ENCODE data around the gene SLC6A6.

SLC6A6 gene

GRCh38 chr3:14494279-14494972 is 92.0 kb downstream of the SLC6A6 start:
- no peak for TF ChIP-seq GATA2 (IDR thresholded peaks at IDR 0.05; ENCODE audit: low read depth, low read length)
- no peak for TF ChIP-seq GATA3 (IDR thresholded peaks at IDR 0.05; ENCODE audit: low read depth, low read length)

DNA sequence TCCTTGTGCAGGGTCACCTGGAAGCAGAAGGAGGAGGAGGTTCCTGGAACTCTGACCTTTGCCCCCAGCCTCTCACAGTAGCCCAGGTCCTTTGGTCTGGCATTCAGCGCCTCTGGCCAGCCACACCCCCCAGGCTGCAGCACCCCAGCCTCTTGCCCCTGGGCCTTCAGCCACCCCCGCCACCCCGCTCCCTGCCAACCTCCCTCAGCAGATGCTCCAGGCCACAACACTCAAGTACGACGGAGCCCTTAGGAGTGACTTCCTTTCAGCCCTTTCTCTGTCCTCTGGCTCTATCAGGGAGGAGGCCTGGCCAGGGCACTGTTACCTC is 92.5 kb downstream of the SLC6A6 start:
- TF ChIP-seq GATA2 (IDR thresholded peaks at IDR 0.05; ENCODE audit: low read depth, low read length), result no peak
- TF ChIP-seq GATA3 (IDR thresholded peaks at IDR 0.05; ENCODE audit: low read depth, low read length), result no peak

- no peak for TF ChIP-seq GATA2 (IDR thresholded peaks at IDR 0.05; ENCODE audit: low read depth, low read length)
- TF ChIP-seq GATA3 (IDR thresholded peaks at IDR 0.05; ENCODE audit: low read depth, low read length), result no peak
Observed at GRCh38 chr3:14496351-14496750, 93.9 kb downstream of the SLC6A6 start.

DNA sequence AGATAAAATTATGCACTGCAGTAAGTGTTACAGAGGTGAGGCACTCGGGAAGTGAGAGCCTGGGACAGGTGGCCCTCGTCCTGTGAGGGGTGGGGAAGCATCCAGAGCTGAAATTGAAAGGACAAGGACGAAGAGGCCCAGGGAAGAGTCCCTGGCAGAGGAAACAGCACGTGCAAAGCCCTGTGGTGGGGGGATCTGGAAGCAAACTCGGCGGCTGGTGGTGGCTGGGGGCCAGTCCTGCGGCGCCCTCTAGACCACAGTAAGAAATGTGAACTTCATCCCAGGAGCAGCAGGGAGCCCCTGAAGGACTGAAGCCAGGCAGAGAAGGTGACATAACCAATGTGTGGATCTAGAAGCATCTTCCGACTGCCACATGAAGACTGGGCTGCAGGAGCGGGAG is 94.9 kb downstream of the SLC6A6 start:
- TF ChIP-seq GATA2 (IDR thresholded peaks at IDR 0.05; ENCODE audit: low read depth, low read length), result no peak
- no peak for TF ChIP-seq GATA3 (IDR thresholded peaks at IDR 0.05; ENCODE audit: low read depth, low read length)

- no peak for TF ChIP-seq GATA3 (IDR thresholded peaks at IDR 0.05; ENCODE audit: low read depth, low read length)
- TF ChIP-seq GATA2 (IDR thresholded peaks at IDR 0.05; ENCODE audit: low read depth, low read length), result no peak
Observed at GRCh38 chr3:14502472-14502871, 100.1 kb downstream of the SLC6A6 start.

DNA sequence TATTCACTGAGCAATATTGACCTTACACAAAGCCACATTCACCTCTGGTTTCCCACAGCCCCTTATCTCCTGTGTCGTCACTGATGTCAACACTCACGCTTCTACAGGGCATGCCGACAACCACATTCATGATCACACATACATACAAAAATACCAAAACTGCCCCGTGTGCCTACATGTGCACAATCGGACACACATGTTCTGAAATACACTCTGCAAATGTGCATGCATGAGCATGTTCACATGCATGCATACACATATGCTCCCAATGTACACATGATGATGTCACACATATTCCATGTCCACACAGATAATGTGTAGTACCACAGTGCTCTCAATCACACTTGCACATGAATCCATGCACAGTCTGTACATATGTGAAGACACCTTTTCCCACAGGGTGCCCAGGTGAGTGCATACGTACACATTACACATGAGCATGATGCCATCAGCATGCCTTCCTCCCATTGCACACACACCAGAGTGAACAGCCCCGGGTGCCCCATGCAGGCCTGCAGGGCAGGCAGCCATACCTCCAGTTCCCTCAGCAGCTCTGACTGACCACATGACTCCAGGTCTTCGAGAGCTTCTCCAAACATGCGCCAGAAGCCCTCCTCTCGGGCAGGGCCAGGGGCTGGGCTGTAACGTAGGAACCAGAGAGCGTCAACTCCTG is 100.8 kb downstream of the SLC6A6 start:
- TF ChIP-seq GATA2 (IDR thresholded peaks at IDR 0.05; ENCODE audit: low read depth, low read length), result no peak
- TF ChIP-seq GATA3 (IDR thresholded peaks at IDR 0.05; ENCODE audit: low read depth, low read length), result no peak

DNA sequence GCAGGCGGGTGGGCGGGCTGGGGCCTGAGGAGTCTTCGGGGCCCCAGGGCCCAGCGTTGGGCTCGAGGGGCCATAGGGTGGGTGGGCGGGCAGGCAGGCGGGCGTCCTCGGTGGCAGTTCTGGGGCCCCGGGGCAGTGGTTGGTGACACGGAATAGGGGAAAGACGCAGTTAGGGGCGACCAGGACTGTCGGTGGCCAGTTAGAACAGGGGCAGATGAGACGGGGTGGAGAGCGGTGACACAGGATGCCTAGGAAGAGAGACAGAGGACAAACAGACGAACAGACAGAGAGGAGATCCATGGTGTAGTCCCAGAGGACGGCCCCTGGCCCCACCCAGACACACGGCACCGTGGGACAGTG is 101.3 kb downstream of the SLC6A6 start:
- TF ChIP-seq GATA2 (IDR thresholded peaks at IDR 0.05; ENCODE audit: low read depth, low read length) (no peak), GATA3 (IDR thresholded peaks at IDR 0.05; ENCODE audit: low read depth, low read length) (no peak)

- no peak for TF ChIP-seq GATA2 (IDR thresholded peaks at IDR 0.05; ENCODE audit: low read depth, low read length)
- no peak for TF ChIP-seq GATA3 (IDR thresholded peaks at IDR 0.05; ENCODE audit: low read depth, low read length)
Observed at GRCh38 chr3:14505001-14505802, 102.8 kb downstream of the SLC6A6 start.

- no peak for TF ChIP-seq GATA3 (IDR thresholded peaks at IDR 0.05; ENCODE audit: low read depth, low read length)
- TF ChIP-seq GATA2 (IDR thresholded peaks at IDR 0.05; ENCODE audit: low read depth, low read length), result no peak
Observed at GRCh38 chr3:14505803-14506500, 103.5 kb downstream of the SLC6A6 start.

DNA sequence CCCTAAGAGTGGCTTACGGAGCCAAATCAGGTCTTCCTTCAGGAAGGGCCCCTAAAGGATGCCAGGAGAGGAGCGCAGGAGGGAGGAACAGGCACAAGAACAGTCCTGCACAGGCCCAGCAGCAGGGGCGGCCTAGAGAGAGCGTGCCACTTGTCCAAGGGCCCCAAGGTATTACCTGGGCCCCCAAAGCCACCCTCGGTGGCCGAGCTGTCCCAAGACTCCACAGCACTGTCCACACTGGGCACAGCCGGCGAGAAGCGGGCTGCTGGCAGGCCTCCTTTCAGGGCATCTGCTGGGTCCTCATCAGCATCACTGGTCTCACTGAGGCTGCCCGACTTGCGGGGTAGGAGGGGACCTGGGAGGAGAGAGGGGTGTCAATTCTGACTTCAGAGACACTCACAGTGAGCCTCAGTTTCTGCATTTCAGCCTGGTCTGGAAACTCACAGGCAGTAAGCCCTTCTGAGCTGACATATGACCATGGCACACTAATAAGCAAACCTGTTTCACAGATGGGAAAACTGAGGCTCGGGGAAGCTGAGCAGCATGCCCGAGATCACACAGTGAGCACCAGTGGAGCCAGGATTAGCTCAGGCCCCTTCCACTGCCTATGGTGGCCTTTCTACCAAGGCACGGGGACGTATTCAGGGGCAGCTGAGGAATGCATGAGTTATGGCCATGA is 104.4 kb downstream of the SLC6A6 start:
- no peak for TF ChIP-seq GATA2 (IDR thresholded peaks at IDR 0.05; ENCODE audit: low read depth, low read length)
- TF ChIP-seq GATA3 (IDR thresholded peaks at IDR 0.05; ENCODE audit: low read depth, low read length), result no peak

GRCh38 chr3:14507305-14507741 is 104.9 kb downstream of the SLC6A6 start:
- TF ChIP-seq GATA2 (IDR thresholded peaks at IDR 0.05; ENCODE audit: low read depth, low read length) (no peak), GATA3 (IDR thresholded peaks at IDR 0.05; ENCODE audit: low read depth, low read length) (no peak)

GRCh38 chr3:14507757-14508504 is 105.5 kb downstream of the SLC6A6 start:
- no peak for TF ChIP-seq GATA2 (IDR thresholded peaks at IDR 0.05; ENCODE audit: low read depth, low read length)
- no peak for TF ChIP-seq GATA3 (IDR thresholded peaks at IDR 0.05; ENCODE audit: low read depth, low read length)

GRCh38 chr3:14508505-14508819 is 106.1 kb downstream of the SLC6A6 start:
- no peak for TF ChIP-seq GATA2 (IDR thresholded peaks at IDR 0.05; ENCODE audit: low read depth, low read length)

Data from SH-SY5Y (cell line).